GM12878 (cell line): Measurements from ENCODE around the gene TTC9B. TPM values are rescaled to one million over a fixed set of nuclear protein-coding genes. Genes with fewer than 3 reads are reported as not detected.
A peak's percentile ranks its signal among the peaks of the same experiment; 100 is the strongest.

Experiments used
- BCLAF1 ChIP-seq: fragments of 450-650 bp; IDR thresholded peaks from 2 replicates; pipeline ENCODE4 v1.6.1; 2017; ENCODE audit warnings: antibody characterized with exemption, mild to moderate bottlenecking, moderate library complexity
- BRCA1 ChIP-seq: IDR thresholded peaks from 2 replicates; pipeline ENCODE4 v1.6.1; 2011; ENCODE audit warnings: low read depth, low read length, improper control_type of control experiment
- CREM ChIP-seq: IDR thresholded peaks from 2 replicates; pipeline ENCODE4 v1.6.1; 2014; ENCODE audit warnings: antibody characterized with exemption, low read depth
- KLF5 ChIP-seq: fragments of 450-650 bp; IDR thresholded peaks from 2 replicates; pipeline ENCODE4 v1.6.1; 2014; ENCODE audit warnings: mild to moderate bottlenecking; ENCODE audit not compliant: partially characterized antibody
- MTA3 ChIP-seq: IDR thresholded peaks from 2 replicates; pipeline ENCODE4 v1.6.1; 2012; ENCODE audit warnings: low read length, inconsistent platforms, borderline replicate concordance
- MXI1 ChIP-seq: fragments of 150-350 bp; IDR thresholded peaks from 2 replicates; pipeline ENCODE4 v1.6.1; 2011; ENCODE audit warnings: low read depth, mild to moderate bottlenecking, inconsistent platforms, low read length, improper control_type of control experiment
- MYB ChIP-seq: fragments of 150-350 bp; IDR thresholded peaks from 2 replicates; pipeline ENCODE4 v1.6.1; 2014; ENCODE audit warnings: mild to moderate bottlenecking, low read depth, low read length, borderline replicate concordance
- NR2C2 ChIP-seq: IDR thresholded peaks from 2 replicates; pipeline ENCODE4 v1.6.1; 2011; ENCODE audit warnings: borderline replicate concordance, low read depth; ENCODE audit not compliant: control insufficient read depth, insufficient read length
- NR2F1 ChIP-seq: fragments of 450-650 bp; conservative IDR thresholded peaks from 2 replicates; pipeline ENCODE4 v1.6.1; 2017; ENCODE audit warnings: mild to moderate bottlenecking
- PRDM15 ChIP-seq: fragments of 450-650 bp; formaldehyde crosslinking; IDR thresholded peaks from 2 replicates; pipeline ENCODE4 v1.4.0; 2020; ENCODE audit warnings: mild to moderate bottlenecking, moderate library complexity
- RAD51 ChIP-seq: fragments of 450-650 bp; IDR thresholded peaks from 2 replicates; pipeline ENCODE4 v1.6.1; 2016; ENCODE audit warnings: moderate library complexity, mild to moderate bottlenecking, inconsistent platforms
- SIX5 ChIP-seq: IDR thresholded peaks from 2 replicates; pipeline ENCODE4 v1.6.1; 2011; ENCODE audit warnings: mild to moderate bottlenecking, low read depth, low read length, moderate library complexity; ENCODE audit not compliant: severe bottlenecking
- SP1 ChIP-seq: IDR thresholded peaks from one replicate; pipeline ENCODE4 v1.6.1; 2011; ENCODE audit warnings: low read depth, low read length
- USF1 ChIP-seq: IDR thresholded peaks from 2 replicates; pipeline ENCODE4 v1.6.1; 2011; ENCODE audit warnings: borderline replicate concordance, low read depth, mild to moderate bottlenecking, moderate library complexity, mixed read lengths, low read length; ENCODE audit not compliant: insufficient read depth; ENCODE audit errors: extremely low read length
- ZNF207 ChIP-seq: fragments of 450-650 bp; IDR thresholded peaks from 2 replicates; pipeline ENCODE4 v1.6.1; 2014; ENCODE audit warnings: antibody characterized with exemption, mild to moderate bottlenecking, borderline replicate concordance
- ZNF24 ChIP-seq: fragments of 450-650 bp; IDR thresholded peaks from 2 replicates; pipeline ENCODE4 v1.6.1; 2017; ENCODE audit warnings: antibody characterized with exemption, mild to moderate bottlenecking
- ZSCAN29 ChIP-seq: fragments of 450-650 bp; IDR thresholded peaks from 2 replicates; pipeline ENCODE4 v1.6.1; 2017; ENCODE audit warnings: mild to moderate bottlenecking, moderate library complexity
- polyA plus RNA-seq, 11 experiments: library from polyadenylated mRNA; depleted of rRNA in 4 of 11; unstranded in 6 of 11; stranded (reverse) in 5 of 11; fragments of >200 nt; fragmentation: Nextera tagmentation in 4 of 11; fragmentation: Illumina TruSeq in 1 of 11; extraction: Ambion mirVana in 4 of 11; extraction: Trizol in 1 of 11; gene quantifications; 1 replicate in 1 of 11; 2 replicates in 10 of 11; pipeline versions ENCODE4 v1.2.1 to v1.2.3, GENCODE V29; 2011 to 2016; ENCODE audit warnings: inconsistent platforms in 2 of 11, missing spikeins in 2 of 11, low read depth in 1 of 11
- total RNA-seq, 4 experiments: library from RNA; depleted of rRNA in 3 of 4; stranded (reverse); fragments of >200 nt in 3 of 4; fragmentation: Illumina TruSeq in 1 of 4; extraction: Trizol in 1 of 4; gene quantifications; 2 replicates each; pipeline versions ENCODE4 v1.2.1 to v1.2.3, GENCODE V29; 2013 to 2021
- TF ChIP-seq, protein P1 (sequence below): fragments of 450-650 bp; IDR thresholded peaks from 2 replicates; pipeline ENCODE4 v1.6.1; 2018; ENCODE audit warnings: mild to moderate bottlenecking, low read depth, moderate library complexity; ENCODE audit not compliant: partially characterized antibody
- TF ChIP-seq, protein P2 (sequence below): fragments of 450-650 bp; IDR thresholded peaks from 2 replicates; pipeline ENCODE4 v1.6.1; 2014; ENCODE audit warnings: mild to moderate bottlenecking

Gene TTC9B
- total and polyA plus RNA-seq, 10 of the 15 experiments (the other 5 are each of a cell fraction or from before 2014, with no cell fraction given): 0.04 to 0.14 (median 0.10) TPM; not detected in 7

- TF ChIP-seq ZNF207 (no peak), MTA3 (no peak), SIX5 (no peak), BCLAF1 (no peak), MXI1 (no peak), MYB (no peak), NR2C2 (no peak), ZSCAN29 (no peak), BRCA1 (no peak), NR2F1 (no peak), KLF5 (no peak), CREM (no peak), ZNF24 (no peak), RAD51 (no peak), USF1 (no peak), PRDM15 (no peak), SP1 (peak; percentile 97)
- TF ChIP-seq, protein P1, sequence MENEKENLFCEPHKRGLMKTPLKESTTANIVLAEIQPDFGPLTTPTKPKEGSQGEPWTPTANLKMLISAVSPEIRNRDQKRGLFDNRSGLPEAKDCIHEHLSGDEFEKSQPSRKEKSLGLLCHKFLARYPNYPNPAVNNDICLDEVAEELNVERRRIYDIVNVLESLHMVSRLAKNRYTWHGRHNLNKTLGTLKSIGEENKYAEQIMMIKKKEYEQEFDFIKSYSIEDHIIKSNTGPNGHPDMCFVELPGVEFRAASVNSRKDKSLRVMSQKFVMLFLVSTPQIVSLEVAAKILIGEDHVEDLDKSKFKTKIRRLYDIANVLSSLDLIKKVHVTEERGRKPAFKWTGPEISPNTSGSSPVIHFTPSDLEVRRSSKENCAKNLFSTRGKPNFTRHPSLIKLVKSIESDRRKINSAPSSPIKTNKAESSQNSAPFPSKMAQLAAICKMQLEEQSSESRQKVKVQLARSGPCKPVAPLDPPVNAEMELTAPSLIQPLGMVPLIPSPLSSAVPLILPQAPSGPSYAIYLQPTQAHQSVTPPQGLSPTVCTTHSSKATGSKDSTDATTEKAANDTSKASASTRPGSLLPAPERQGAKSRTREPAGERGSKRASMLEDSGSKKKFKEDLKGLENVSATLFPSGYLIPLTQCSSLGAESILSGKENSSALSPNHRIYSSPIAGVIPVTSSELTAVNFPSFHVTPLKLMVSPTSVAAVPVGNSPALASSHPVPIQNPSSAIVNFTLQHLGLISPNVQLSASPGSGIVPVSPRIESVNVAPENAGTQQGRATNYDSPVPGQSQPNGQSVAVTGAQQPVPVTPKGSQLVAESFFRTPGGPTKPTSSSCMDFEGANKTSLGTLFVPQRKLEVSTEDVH: no peak
- TF ChIP-seq, protein P2, sequence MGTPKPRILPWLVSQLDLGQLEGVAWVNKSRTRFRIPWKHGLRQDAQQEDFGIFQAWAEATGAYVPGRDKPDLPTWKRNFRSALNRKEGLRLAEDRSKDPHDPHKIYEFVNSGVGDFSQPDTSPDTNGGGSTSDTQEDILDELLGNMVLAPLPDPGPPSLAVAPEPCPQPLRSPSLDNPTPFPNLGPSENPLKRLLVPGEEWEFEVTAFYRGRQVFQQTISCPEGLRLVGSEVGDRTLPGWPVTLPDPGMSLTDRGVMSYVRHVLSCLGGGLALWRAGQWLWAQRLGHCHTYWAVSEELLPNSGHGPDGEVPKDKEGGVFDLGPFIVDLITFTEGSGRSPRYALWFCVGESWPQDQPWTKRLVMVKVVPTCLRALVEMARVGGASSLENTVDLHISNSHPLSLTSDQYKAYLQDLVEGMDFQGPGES: peak; percentile 87
Measured at GRCh38 chr19:40221858-40222619, 3.9 kb upstream of the TTC9B start (continued).
